CD4-positive, alpha-beta memory T cell (primary cell): Measurements from ENCODE around the gene GCK. TPM values are rescaled to one million over a fixed set of nuclear protein-coding genes. Genes with fewer than 3 reads are reported as not detected.

Experiments
- CTCF ChIA-PET: fragments of 350-600 bp; sonication (Branson Sonifier 250); formaldehyde crosslinking; loops from one replicate; lab custom pipeline; 2021; ENCODE audit warnings: inconsistent platforms; ENCODE audit not compliant: partially characterized antibody; lab: Charles Lee
- POLR2A ChIA-PET: fragments of 350-600 bp; sonication (Branson Sonifier 250); formaldehyde crosslinking; loops from one replicate; lab custom pipeline; 2021; ENCODE audit not compliant: partially characterized antibody; lab: Charles Lee
- DNase-seq, 5 donors: peaks; one replicate each; pipeline versions ENCODE4 v3.0.0 to v3.0.0-alpha.2; 2020 to 2022; ENCODE audit warnings: mixed read lengths in 1 of 5
- H3K27ac ChIP-seq: one replicate; pipeline ENCODE4 v1.7.0; 2013; ENCODE audit warnings: low read depth, low read length
- H3K27me3 ChIP-seq: 2 replicates; pipeline ENCODE4 v1.7.0; 2013; ENCODE audit warnings: mild to moderate bottlenecking, low read length, moderate library complexity; ENCODE audit not compliant: insufficient read depth
- H3K36me3 ChIP-seq: 2 replicates; pipeline ENCODE4 v1.7.0; 2013; ENCODE audit warnings: mild to moderate bottlenecking, low read length, moderate library complexity; ENCODE audit not compliant: insufficient read depth
- H3K4me1 ChIP-seq: 2 replicates; pipeline ENCODE4 v1.7.0; 2013; ENCODE audit warnings: mild to moderate bottlenecking, low read length, moderate library complexity; ENCODE audit not compliant: insufficient read depth
- H3K4me3 ChIP-seq, 2 donors: one replicate each; pipeline ENCODE4 v1.7.0; 2013; ENCODE audit warnings: low read length in 2 of 2, mild to moderate bottlenecking in 1 of 2
- H3K9me3 ChIP-seq, 2 donors: one replicate each; pipeline ENCODE4 v1.7.0; 2013; ENCODE audit warnings: low read length in 2 of 2, control low read depth in 1 of 2; ENCODE audit not compliant: control insufficient read depth in 1 of 2
- H3K27ac Mint-ChIP-seq, 7 donors: one replicate each; pipeline ENCODE4 v1.8.0; 2020 to 2021; ENCODE audit warnings: mixed read lengths in 7 of 7, mild to moderate bottlenecking in 6 of 7, inconsistent platforms in 3 of 7, moderate library complexity in 3 of 7
- H3K27me3 Mint-ChIP-seq, 2 donors: one replicate each; pipeline ENCODE4 v1.8.0; 2020 to 2021; ENCODE audit warnings: mixed read lengths in 2 of 2
- H3K36me3 Mint-ChIP-seq, 2 donors: one replicate each; pipeline ENCODE4 v1.8.0; 2020 to 2021; ENCODE audit warnings: mixed read lengths in 2 of 2, inconsistent platforms in 1 of 2, mild to moderate bottlenecking in 1 of 2
- H3K4me1 Mint-ChIP-seq, 4 donors: one replicate each; pipeline ENCODE4 v1.8.0; 2020 to 2021; ENCODE audit warnings: mixed read lengths in 4 of 4, mild to moderate bottlenecking in 1 of 4
- H3K4me3 Mint-ChIP-seq, 8 donors: one replicate each; pipeline ENCODE4 v1.8.0; 2020 to 2021; ENCODE audit warnings: mixed read lengths in 8 of 8, mild to moderate bottlenecking in 7 of 8, moderate library complexity in 6 of 8, inconsistent platforms in 3 of 8
- H3K9me3 Mint-ChIP-seq, 8 donors: one replicate each; pipeline ENCODE4 v1.8.0; 2020 to 2021; ENCODE audit warnings: mixed read lengths in 8 of 8, mild to moderate bottlenecking in 5 of 8, inconsistent platforms in 3 of 8, moderate library complexity in 1 of 8
- intact Hi-C: fragments of 100-400 bp; cut with micrococcal nuclease; formaldehyde crosslinking; loops from one replicate; pipeline ENCODE4 v1.15.1; 2023
- polyA plus RNA-seq, 2 donors: library from polyadenylated mRNA; unstranded; fragments of 300-500 nt; fragmentation: Illumina TruSeq; gene quantifications; one replicate each; pipeline ENCODE4 v1.2.3, GENCODE V29; 2021
- total RNA-seq, 2 experiments: library from RNA; stranded (reverse); gene quantifications; one replicate each; pipeline ENCODE4 v1.2.3, GENCODE V29; 2021

Gene GCK
- total and polyA plus RNA-seq, 4 experiments from 2014 or later, result 0.33 to 0.38 TPM; not detected in 2

DNA sequence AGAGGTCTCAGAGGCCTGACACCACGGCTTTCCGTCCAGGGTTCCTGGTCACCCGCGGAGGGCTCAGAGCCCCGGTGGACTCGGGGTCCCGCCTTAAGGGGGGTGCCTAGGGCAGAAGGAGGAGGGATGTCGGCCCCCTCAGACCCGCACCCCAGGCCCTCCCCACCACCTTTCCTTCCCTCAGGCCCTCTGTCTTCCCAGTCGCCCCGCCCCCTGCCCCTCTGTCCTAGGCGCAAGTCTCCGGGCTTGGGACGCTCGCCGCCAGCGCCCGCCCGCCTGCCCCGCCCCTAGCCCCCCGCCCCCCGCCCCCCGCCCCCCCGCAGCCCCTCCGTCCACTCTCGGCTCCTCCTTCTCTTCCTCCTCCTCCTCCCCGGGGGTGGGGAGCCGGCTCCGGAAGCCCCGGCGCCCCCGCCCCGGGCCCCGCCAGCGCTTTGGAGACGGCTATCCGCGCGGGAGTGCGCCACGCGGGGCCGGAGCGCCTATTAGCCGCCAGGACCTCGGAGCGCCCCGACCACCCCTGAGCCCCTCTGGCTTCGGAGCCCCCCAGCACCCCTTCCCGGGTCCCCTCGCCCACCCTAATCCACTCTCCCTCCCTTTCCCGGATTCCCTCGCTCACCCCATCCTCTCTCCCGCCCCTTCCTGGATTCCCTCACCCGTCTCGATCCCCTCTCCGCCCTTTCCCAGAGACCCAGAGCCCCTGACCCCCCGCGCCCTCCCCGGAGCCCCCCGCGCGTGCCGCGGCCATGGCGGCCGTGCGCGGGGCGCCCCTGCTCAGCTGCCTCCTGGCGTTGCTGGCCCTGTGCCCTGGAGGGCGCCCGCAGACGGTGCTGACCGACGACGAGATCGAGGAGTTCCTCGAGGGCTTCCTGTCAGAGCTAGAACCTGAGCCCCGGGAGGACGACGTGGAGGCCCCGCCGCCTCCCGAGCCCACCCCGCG, 85.0 kb downstream of the GCK start, which contains the start of gene AEBP1:
TSS of gene AEBP1 (plus strand) at position 423 of the 937 bp plus-strand sequence. CDS start at position 744, 321 bp downstream.
- Mint-ChIP-seq H3K27me3 (peaks cover 11 to 22% of the 10 kb centered on the region in 2 donors), H3K4me3 (peak within 1 kb of the TSS; percentile 60 to 79 (median 69)), H3K36me3 (no peaks in the 10 kb centered on the region), H3K9me3 (peaks cover 0 to 2% (median 0%) of the 10 kb centered on the region in 8 donors), H3K4me1 (peaks cover 4 to 21% (median 7%) of the 10 kb centered on the region in 4 donors), H3K27ac (peak within 1 kb of the TSS in 3 of 7 donors; percentile 11 to 55 (median 18))
- H3K4me3 ChIP-seq, result no peak within 1 kb of the TSS
- CTCF ChIA-PET, result no interaction called here
- no peaks in the 10 kb centered on the region for H3K9me3 ChIP-seq
- H3K27me3 ChIP-seq, result peaks cover 7% of the 10 kb centered on the region
- peak within 1 kb of the TSS; percentile 21 for H3K27ac ChIP-seq
- no peaks in the 10 kb centered on the region for H3K36me3 ChIP-seq
- POLR2A ChIA-PET, result no interaction called here
- intact Hi-C loops, result loop anchor here (1.0 to 2.0 kb wide), 2 partner anchors 19 to 22 kb away; partner anchors contain the start of genes POLD2 and POLM
- DNase-seq, result peak in 1 of 5 donors; percentile 17
- H3K4me1 ChIP-seq, result peaks cover 5% of the 10 kb centered on the region

DNA sequence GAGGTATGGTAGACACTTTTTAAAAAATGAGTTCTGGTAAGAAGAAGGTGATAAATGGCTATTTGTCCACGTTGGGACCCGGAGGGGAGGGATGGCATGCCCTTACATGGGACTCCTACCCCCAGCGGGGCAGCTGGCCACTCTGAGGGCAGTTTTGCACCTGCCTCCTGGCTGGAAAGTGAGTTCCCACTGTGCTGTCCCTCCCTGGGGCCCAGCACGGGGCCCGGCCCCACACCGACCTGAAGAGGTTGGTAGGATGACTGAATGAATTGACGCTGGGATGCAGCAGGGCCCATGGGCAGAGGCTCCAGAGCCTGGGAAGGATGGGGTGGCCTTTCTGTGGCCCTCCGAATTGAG, 85.7 kb downstream of the GCK start:
- no peak overlapping the region for H3K27ac Mint-ChIP-seq
- H3K9me3 Mint-ChIP-seq, result peaks cover 0 to 2% (median 0%) of the 10 kb centered on the region in 8 donors
- no peaks in the 10 kb centered on the region for H3K36me3 Mint-ChIP-seq
- peaks cover 7% of the 10 kb centered on the region for H3K27me3 ChIP-seq
- H3K9me3 ChIP-seq, result no peaks in the 10 kb centered on the region
- peaks cover 5% of the 10 kb centered on the region for H3K4me1 ChIP-seq
- H3K27me3 Mint-ChIP-seq, result peaks cover 11 to 22% of the 10 kb centered on the region in 2 donors
- H3K4me1 Mint-ChIP-seq, result peaks cover 4 to 21% (median 7%) of the 10 kb centered on the region in 4 donors
- no peak overlapping the region for H3K4me3 ChIP-seq
- intact Hi-C loops, result no loop called here
- no peak for DNase-seq
- ChIA-PET CTCF (no interaction called here), POLR2A (no interaction called here)
- H3K36me3 ChIP-seq, result no peaks in the 10 kb centered on the region
- peak overlapping the region in 7 of 8 donors; percentile 5 to 79 (median 56) for H3K4me3 Mint-ChIP-seq
- no peak overlapping the region for H3K27ac ChIP-seq

DNA sequence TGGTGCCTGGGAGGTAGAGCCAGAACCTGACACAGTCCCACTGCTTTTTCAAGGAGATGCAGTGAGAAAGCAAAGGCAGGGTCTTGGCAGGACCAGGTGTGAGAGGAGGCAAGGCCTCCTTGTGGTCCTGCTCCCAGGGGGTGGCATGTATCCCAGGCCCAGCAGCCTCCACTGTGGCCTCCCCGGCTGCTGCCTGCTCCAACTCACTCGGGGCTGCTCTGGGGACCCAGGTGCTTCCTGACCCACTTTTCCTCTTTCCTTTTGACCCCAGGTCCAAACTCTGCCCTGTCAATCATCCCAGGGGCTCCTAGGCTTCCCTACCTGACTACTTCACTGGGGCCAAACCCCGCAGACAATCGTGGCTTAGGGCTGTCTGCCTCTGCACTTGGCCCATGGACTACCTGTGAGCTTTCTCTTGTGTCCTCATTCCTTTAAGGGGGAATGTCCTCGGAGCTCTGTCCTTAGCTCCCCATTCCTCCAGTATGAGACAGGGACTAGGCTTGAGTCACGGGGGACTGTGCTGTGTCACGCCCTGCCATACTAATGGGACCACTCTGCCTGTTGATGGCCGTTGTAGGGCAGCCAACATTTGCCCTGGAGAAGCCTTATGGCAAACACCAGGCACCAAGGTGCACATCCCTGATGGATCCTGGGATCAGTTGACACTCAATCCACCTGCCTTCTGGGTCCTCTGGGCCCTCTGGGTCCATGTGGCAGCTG, 86.2 kb downstream of the GCK start:
- no peak for DNase-seq
- Histone ChIP-seq H3K27me3 (peaks cover 7% of the 10 kb centered on the region), H3K36me3 (no peaks in the 10 kb centered on the region), H3K27ac (no peak overlapping the region), H3K4me1 (peaks cover 5% of the 10 kb centered on the region), H3K9me3 (no peaks in the 10 kb centered on the region), H3K4me3 (no peak overlapping the region)
- ChIA-PET CTCF (no interaction called here), POLR2A (no interaction called here)
- Mint-ChIP-seq H3K27me3 (peaks cover 11 to 22% of the 10 kb centered on the region in 2 donors), H3K27ac (peak overlapping the region in 1 of 7 donors; percentile 17), H3K36me3 (no peaks in the 10 kb centered on the region), H3K4me1 (peaks cover 4 to 21% (median 7%) of the 10 kb centered on the region in 4 donors), H3K9me3 (peaks cover 0 to 2% (median 0%) of the 10 kb centered on the region in 8 donors), H3K4me3 (peak overlapping the region; percentile 31 to 79 (median 52))
- intact Hi-C loops, result no loop called here

DNA sequence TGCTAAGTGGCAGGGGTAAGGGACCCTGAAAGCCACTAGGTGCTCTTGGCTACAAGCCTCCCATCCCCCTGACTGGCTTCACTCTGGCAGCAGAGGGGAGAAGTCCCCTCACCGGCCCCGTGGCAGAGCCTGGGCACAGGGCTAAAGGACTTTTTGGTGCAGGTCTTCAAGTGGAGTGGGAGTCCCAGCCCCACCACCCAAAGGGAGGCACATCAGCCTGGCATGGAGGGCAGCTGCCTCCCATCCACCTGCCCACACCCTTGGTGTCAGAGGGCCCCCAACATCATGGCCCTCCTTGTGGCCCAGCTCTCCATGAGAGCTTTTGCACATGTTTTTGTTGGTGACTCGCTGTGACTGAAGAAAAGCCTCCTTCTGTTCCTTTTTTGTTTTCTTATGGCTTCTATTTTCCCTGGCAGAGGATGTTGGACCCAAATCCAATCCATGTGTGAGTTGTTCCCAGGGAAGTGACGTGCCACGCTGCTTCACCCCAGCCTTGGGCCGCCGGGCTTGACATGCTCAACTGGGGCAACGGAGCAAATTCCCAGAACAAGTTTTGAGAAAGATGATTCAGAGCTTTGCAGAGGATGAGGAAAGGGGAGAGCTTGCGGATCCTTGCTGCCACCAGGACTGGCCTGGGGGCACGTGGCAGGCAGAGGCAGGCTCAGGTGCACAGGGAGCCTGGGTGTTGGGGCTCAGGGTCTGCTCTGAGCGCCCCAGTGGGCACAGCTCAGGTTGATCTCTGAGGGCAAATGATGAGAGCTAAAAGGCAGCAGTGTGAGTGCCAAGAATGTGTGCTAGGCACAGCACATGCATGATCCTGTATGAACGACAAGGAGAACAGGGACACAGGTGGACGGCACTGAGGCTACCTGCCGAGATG, 87.0 kb downstream of the GCK start:
- ChIA-PET POLR2A (interaction anchor here (0.7 to 1.1 kb wide), 2 partner anchors 10 to 35 kb away, joined by 3 to 4 read pairs; no protein-coding TSS in a partner anchor), CTCF (no interaction called here)
- Mint-ChIP-seq H3K36me3 (no peaks in the 10 kb centered on the region), H3K27ac (no peak overlapping the region), H3K4me3 (peak overlapping the region in 2 of 8 donors; percentile 13 to 48), H3K27me3 (peaks cover 11 to 22% of the 10 kb centered on the region in 2 donors), H3K9me3 (peaks cover 0 to 2% (median 0%) of the 10 kb centered on the region in 8 donors), H3K4me1 (peaks cover 4 to 21% (median 7%) of the 10 kb centered on the region in 4 donors)
- Histone ChIP-seq H3K36me3 (no peaks in the 10 kb centered on the region), H3K27me3 (peaks cover 7% of the 10 kb centered on the region), H3K9me3 (no peaks in the 10 kb centered on the region), H3K4me3 (no peak overlapping the region), H3K27ac (no peak overlapping the region), H3K4me1 (peaks cover 5% of the 10 kb centered on the region)
- intact Hi-C loops, result no loop called here
- no peak for DNase-seq

DNA sequence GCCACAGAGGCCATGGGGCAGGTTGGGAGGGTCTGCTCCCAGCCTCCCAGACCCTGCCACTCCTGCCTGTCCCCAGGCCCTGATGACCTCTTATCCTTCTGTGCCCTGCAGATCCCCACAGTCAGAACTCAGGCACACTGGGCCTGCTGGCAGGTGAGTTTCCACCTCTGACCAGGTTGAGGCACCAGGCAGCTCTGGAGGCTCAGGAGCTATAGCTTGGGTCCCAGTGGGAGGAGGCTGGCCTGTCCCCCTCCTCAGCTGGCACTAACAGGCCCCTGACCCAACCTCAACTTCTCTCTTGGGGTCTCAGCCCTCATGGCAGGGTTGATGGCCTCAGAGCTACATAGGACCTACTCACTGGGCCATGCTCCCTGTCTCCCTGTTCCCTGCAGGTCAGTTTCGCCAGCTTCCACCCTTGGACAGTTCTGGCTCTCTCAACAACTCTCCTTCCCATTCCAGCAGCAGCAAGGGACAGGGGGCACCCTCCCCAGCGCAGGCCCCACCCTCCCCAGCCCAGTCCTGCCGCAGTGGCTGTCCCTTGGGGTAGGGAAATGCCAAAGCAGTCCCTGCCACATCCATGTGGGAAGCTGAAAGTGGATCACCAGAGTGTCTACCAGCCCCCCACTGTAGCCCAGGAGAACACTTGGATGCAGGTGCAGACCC, 87.8 kb downstream of the GCK start:
- Histone ChIP-seq H3K9me3 (no peaks in the 10 kb centered on the region), H3K27ac (no peak overlapping the region), H3K4me1 (peaks cover 5% of the 10 kb centered on the region), H3K27me3 (peaks cover 7% of the 10 kb centered on the region), H3K36me3 (no peaks in the 10 kb centered on the region), H3K4me3 (no peak overlapping the region)
- peaks cover 6 to 21% (median 9%) of the 10 kb centered on the region in 4 donors for H3K4me1 Mint-ChIP-seq
- peaks cover 0 to 2% (median 0%) of the 10 kb centered on the region in 8 donors for H3K9me3 Mint-ChIP-seq
- intact Hi-C loops, result no loop called here
- CTCF ChIA-PET, result no interaction called here
- peaks cover 11 to 22% of the 10 kb centered on the region in 2 donors for H3K27me3 Mint-ChIP-seq
- H3K36me3 Mint-ChIP-seq, result no peaks in the 10 kb centered on the region
- DNase-seq, result no peak
- no peak overlapping the region for H3K4me3 Mint-ChIP-seq
- no peak overlapping the region for H3K27ac Mint-ChIP-seq
- POLR2A ChIA-PET, result interaction anchor here (1.1 kb wide), 1 partner anchor 11 kb away, joined by 4 read pairs; no protein-coding TSS in a partner anchor
